ENCODE data around the gene RAD54L2.

RAD54L2 gene

DNA sequence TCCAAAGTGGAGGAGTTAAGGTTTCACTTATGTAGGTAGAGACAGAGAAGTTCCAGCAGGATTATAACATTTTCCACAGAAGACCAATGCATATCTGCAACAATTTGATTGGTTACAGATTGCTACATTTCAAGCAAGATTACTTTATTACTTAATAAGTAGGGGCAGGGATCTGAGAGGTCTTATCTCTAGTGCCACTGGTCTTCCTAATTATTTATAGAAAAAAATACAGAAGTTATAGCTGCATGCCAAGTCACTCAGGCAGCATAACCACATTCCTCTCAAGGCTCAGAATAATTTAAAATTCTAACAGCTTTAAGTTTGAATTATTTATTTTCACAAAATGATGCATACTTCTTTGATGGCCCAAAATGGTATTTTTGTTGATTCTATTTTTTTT lies 30.5 kb downstream of the RAD54L2 start:
- no peak for ATAC-seq (ENCODE audit: low read depth)
- DNase-seq (ENCODE audit: low spot score), result no peak
- Histone ChIP-seq H3K27ac (ENCODE audit: poor library complexity, severe bottlenecking) (no peak overlapping the region), H3K4me1 (ENCODE audit: insufficient read depth, poor library complexity, severe bottlenecking) (no peaks in the 10 kb centered on the region), H3K9me3 (ENCODE audit: severe bottlenecking) (no peaks in the 10 kb centered on the region), H3K4me3 (ENCODE audit: severe bottlenecking) (no peak overlapping the region), H3K36me3 (ENCODE audit: low read depth) (peaks cover 8% of the 10 kb centered on the region), H3K27me3 (ENCODE audit: insufficient read depth, poor library complexity, severe bottlenecking) (no peaks in the 10 kb centered on the region)
- no peak for TF ChIP-seq CTCF (IDR thresholded peaks at IDR 0.05; ENCODE audit: poor library complexity, severe bottlenecking)

DNA sequence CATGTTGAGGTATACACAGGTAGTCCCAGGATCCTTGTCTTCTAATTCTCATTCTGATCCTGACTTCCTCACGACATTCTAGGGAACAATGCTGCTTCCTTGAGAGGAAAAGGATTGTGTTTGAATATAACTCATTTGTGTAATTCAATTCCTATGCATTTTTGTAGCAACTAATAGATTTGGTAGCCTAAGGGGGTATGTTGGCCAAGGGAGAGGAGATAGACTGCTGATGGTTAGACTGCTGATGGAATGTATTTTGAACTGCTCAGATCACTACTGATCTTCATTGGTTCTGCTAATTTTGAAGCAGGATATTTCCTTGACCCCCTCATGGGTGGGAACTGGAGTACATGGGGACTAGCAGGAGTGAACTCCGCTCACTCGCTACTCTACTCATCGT lies 39.7 kb downstream of the RAD54L2 start:
- no peaks in the 10 kb centered on the region for H3K9me3 ChIP-seq (ENCODE audit: severe bottlenecking)

DNA sequence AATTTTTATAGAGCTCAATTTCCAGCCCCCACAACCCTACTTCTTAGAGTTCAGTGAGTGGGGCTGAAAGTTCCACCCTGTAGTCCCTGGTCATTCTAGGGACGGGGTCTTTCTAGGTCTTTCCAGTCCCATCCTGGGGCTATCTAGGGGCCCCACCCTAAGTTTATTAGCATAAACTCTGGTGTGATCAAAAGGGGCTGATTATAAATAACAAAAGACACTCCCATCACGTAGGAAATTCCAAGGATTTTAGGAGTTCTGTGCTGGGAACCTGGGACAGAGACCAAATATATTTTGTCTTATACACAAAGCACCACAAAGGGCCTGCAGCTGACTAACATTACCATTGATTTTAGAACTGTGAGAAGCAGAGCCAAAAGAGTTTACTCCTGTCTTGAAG lies 41.9 kb downstream of the RAD54L2 start:
- Histone ChIP-seq H3K9me3 (ENCODE audit: severe bottlenecking) (no peaks in the 10 kb centered on the region), H3K4me1 (ENCODE audit: insufficient read depth, poor library complexity, severe bottlenecking) (no peaks in the 10 kb centered on the region), H3K36me3 (ENCODE audit: low read depth) (no peaks in the 10 kb centered on the region; the same call in 1 of the 2 replicates), H3K27me3 (ENCODE audit: insufficient read depth, poor library complexity, severe bottlenecking) (no peaks in the 10 kb centered on the region), H3K4me3 (ENCODE audit: severe bottlenecking) (no peak overlapping the region), H3K27ac (ENCODE audit: poor library complexity, severe bottlenecking) (no peak overlapping the region)
- DNase-seq (ENCODE audit: low spot score) (no peak), ATAC-seq (ENCODE audit: low read depth) (no peak)
- TF ChIP-seq CTCF (IDR thresholded peaks at IDR 0.05; ENCODE audit: poor library complexity, severe bottlenecking), result no peak

More for the DNA sequence above, 39.7 kb downstream of the RAD54L2 start:
- DNase-seq (ENCODE audit: low spot score) (no peak), ATAC-seq (ENCODE audit: low read depth) (no peak)
- H3K27me3 ChIP-seq (ENCODE audit: insufficient read depth, poor library complexity, severe bottlenecking), result no peaks in the 10 kb centered on the region
- H3K4me1 ChIP-seq (ENCODE audit: insufficient read depth, poor library complexity, severe bottlenecking), result no peaks in the 10 kb centered on the region
- H3K4me3 ChIP-seq (ENCODE audit: severe bottlenecking), result no peak overlapping the region
- no peak for TF ChIP-seq CTCF (IDR thresholded peaks at IDR 0.05; ENCODE audit: poor library complexity, severe bottlenecking)
- peaks cover 5% of the 10 kb centered on the region for H3K36me3 ChIP-seq (ENCODE audit: low read depth)
- H3K27ac ChIP-seq (ENCODE audit: poor library complexity, severe bottlenecking), result no peak overlapping the region

DNA sequence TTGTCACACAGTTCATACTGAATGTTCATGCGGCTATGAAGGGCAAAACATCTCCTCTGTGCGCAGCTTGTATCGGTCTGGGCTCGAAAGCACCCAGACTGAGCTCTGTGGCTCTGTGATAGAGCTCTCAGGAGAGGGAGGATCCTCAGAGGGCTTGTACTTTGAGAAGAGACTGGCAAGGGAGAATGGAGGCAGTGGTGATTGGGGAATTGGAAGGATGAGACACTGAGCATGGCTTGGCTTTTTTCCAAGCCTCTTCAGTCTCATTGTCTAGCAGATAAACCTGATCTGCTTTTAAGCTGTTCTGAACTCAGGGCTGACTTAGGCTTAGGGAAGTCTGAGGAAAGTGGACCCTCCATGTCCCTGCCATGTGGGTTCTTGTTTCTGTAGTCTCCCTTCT lies 43.0 kb downstream of the RAD54L2 start:
- no peaks in the 10 kb centered on the region for H3K27me3 ChIP-seq (ENCODE audit: insufficient read depth, poor library complexity, severe bottlenecking)
- 0 out of 3 replicates have a peak, but pooled peaks have one; percentile 35 for ATAC-seq (ENCODE audit: low read depth)
- H3K4me1 ChIP-seq (ENCODE audit: insufficient read depth, poor library complexity, severe bottlenecking), result no peaks in the 10 kb centered on the region
- H3K36me3 ChIP-seq (ENCODE audit: low read depth), result no peaks in the 10 kb centered on the region; the same call in 1 of the 2 replicates
- H3K9me3 ChIP-seq (ENCODE audit: severe bottlenecking), result no peaks in the 10 kb centered on the region
- no peak overlapping the region for H3K27ac ChIP-seq (ENCODE audit: poor library complexity, severe bottlenecking)
- no peak for TF ChIP-seq CTCF (IDR thresholded peaks at IDR 0.05; ENCODE audit: poor library complexity, severe bottlenecking)
- no peak for DNase-seq (ENCODE audit: low spot score)
- no peak overlapping the region for H3K4me3 ChIP-seq (ENCODE audit: severe bottlenecking)

DNA sequence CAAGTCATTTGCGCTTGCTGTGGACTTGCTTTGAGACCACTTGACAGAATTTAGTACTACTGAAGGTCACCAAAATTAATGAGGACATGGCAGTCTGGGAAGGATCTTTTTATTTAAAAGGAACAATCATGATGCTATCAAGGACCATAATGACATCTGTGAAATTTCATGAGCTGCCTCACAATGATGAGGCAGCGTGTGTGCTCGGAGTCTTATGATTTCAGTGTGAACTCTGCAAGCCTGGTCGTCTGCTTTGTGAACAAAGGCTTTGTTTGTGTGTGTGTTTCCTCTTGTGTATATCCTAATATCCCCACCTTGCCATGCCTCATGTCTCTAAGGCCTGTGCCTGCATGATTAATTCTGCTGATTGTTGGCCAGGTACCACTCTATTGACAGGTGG lies 46.7 kb downstream of the RAD54L2 start:
- H3K36me3 ChIP-seq (ENCODE audit: low read depth), result peaks cover under 1% of the 10 kb centered on the region; the same call in 1 of the 2 replicates
- no peak for ATAC-seq (ENCODE audit: low read depth)
- no peak overlapping the region for H3K27ac ChIP-seq (ENCODE audit: poor library complexity, severe bottlenecking)
- no peak overlapping the region for H3K4me3 ChIP-seq (ENCODE audit: severe bottlenecking)
- no peak for TF ChIP-seq CTCF (IDR thresholded peaks at IDR 0.05; ENCODE audit: poor library complexity, severe bottlenecking)
- no peak for DNase-seq (ENCODE audit: low spot score)
- H3K27me3 ChIP-seq (ENCODE audit: insufficient read depth, poor library complexity, severe bottlenecking), result no peaks in the 10 kb centered on the region
- no peaks in the 10 kb centered on the region for H3K9me3 ChIP-seq (ENCODE audit: severe bottlenecking)
- H3K4me1 ChIP-seq (ENCODE audit: insufficient read depth, poor library complexity, severe bottlenecking), result no peaks in the 10 kb centered on the region
